HepG2 (cell line): ENCODE measurements around the gene PRKCZ. TPM values are rescaled to one million over a fixed set of nuclear protein-coding genes. Genes with fewer than 3 reads are reported as not detected.
A peak's percentile ranks its signal among the peaks of the same experiment; 100 is the strongest.

Experiments
- ATAC-seq: fragments of 200-7000 bp; cut with Tn5 transposase; 3 replicates; pipeline ENCODE4 v1.9.1; 2020; ENCODE audit warnings: mild to moderate bottlenecking, moderate library complexity
- BruUV-seq: library from RNA; stranded (reverse); fragments of 400-500 nt; replicated peaks from 2 replicates; lab custom pipeline; 2021; lab: Mats Ljungman, UMichigan
- CTCF ChIA-PET: fragments of 300-600 bp; formaldehyde crosslinking; extraction: SDS; loops from one replicate; lab custom pipeline; 2021; ENCODE audit warnings: low total read pairs, inconsistent platforms, low intra/inter-chr PET ratio; lab: Yijun Ruan, JAX
- POLR2A ChIA-PET: fragments of 350-600 bp; sonication (Branson Sonifier 250); formaldehyde crosslinking; loops from one replicate; lab custom pipeline; 2020; ENCODE audit warnings: antibody characterized with exemption, inconsistent platforms; lab: Yijun Ruan, JAX
- DNase-seq: peaks from one replicate; pipeline ENCODE4 v3.0.0-alpha.2; 2015; ENCODE audit warnings: low spot score
- FAIRE-seq: peaks from 3 replicates; lab custom pipeline; 2011; peaks lifted over from hg19 to GRCh38; lab: Jason Lieb, UNC
- H2AFZ ChIP-seq: one replicate; pipeline ENCODE4 v1.6.1; 2011; ENCODE audit warnings: low read length, inconsistent platforms
- H3K27ac ChIP-seq: fragments of 300-600 bp; 3 replicates; pipeline ENCODE4 v1.8.0; 2011; ENCODE audit warnings: mixed run types, mild to moderate bottlenecking, mixed read lengths, low read length, inconsistent platforms; ENCODE audit not compliant: insufficient read depth; ENCODE audit errors: extremely low read length
- H3K27me3 ChIP-seq, 2 experiments: fragments of 200-600 bp in 1 of 2; 2 replicates in 1 of 2; 3 replicates in 1 of 2; pipeline versions ENCODE4 v1.6.0 to v1.8.0; 2011; ENCODE audit warnings: low read length in 2 of 2, mild to moderate bottlenecking in 2 of 2, moderate library complexity in 2 of 2, inconsistent platforms in 1 of 2; ENCODE audit not compliant: insufficient read depth in 2 of 2, control insufficient read depth in 1 of 2
- H3K36me3 ChIP-seq, 2 experiments: fragments of 200-600 bp in 1 of 2; replicated peaks in 1 of 2; 2 replicates in 1 of 2; 3 replicates in 1 of 2; pipeline versions ENCODE4 v1.5.1 to v1.8.0; 2011; ENCODE audit warnings: low read length in 2 of 2, inconsistent platforms in 1 of 2; ENCODE audit not compliant: insufficient read depth in 2 of 2, control insufficient read depth in 1 of 2
- H3K4me1 ChIP-seq: 2 replicates; pipeline ENCODE4 v1.5.1; 2012; ENCODE audit warnings: low read length, inconsistent platforms; ENCODE audit not compliant: insufficient read depth
- H3K4me2 ChIP-seq: 2 replicates; pipeline ENCODE4 v1.6.0; 2011; ENCODE audit warnings: low read depth, low read length, inconsistent platforms
- H3K4me3 ChIP-seq, 3 experiments: fragments of 200-600 bp in 1 of 3; sonication (generic), shearing (Covaris generic) in 1 of 3; replicated peaks in 1 of 3; 2 replicates each; pipeline ENCODE4 v1.5.1; 2011 to 2016; ENCODE audit warnings: low read length in 3 of 3, inconsistent platforms in 2 of 3, low read depth in 2 of 3, mild to moderate bottlenecking in 2 of 3, control low read depth in 1 of 3, mixed read lengths in 1 of 3; ENCODE audit not compliant: insufficient read depth in 1 of 3
- H3K79me2 ChIP-seq: one replicate; pipeline ENCODE4 v1.6.1; 2011; ENCODE audit warnings: low read length, inconsistent platforms; ENCODE audit not compliant: insufficient read depth
- H3K9ac ChIP-seq: 2 replicates; pipeline ENCODE4 v1.6.0; 2011; ENCODE audit warnings: mild to moderate bottlenecking, low read depth, low read length, inconsistent platforms; ENCODE audit not compliant: insufficient read depth
- H3K9me3 ChIP-seq: 2 replicates; pipeline ENCODE4 v1.5.1; 2012; ENCODE audit warnings: mild to moderate bottlenecking, low read length
- H4K20me1 ChIP-seq: 2 replicates; pipeline ENCODE4 v1.6.0; 2011; ENCODE audit warnings: inconsistent platforms, mild to moderate bottlenecking, low read length, moderate library complexity; ENCODE audit not compliant: insufficient read depth
- CTCF ChIP-seq: sonication (generic); formaldehyde crosslinking; IDR thresholded peaks from 2 replicates; pipeline ENCODE4 v1.5.0; 2020; ENCODE audit warnings: mild to moderate bottlenecking, missing genetic modification reagents, moderate library complexity
- FIP1L1 ChIP-seq: fragments of 200-400 bp; formaldehyde crosslinking; IDR thresholded peaks from 2 replicates; pipeline ENCODE4 v1.6.1; 2018; ENCODE audit warnings: low read depth, mild to moderate bottlenecking, low read length, moderate library complexity, borderline replicate concordance; ENCODE audit not compliant: insufficient read depth
- NR1H2 ChIP-seq: sonication (generic); formaldehyde crosslinking; IDR thresholded peaks from 2 replicates; pipeline ENCODE4 v1.8.1; 2022; ENCODE audit warnings: low read depth, missing genetic modification reagents, borderline replicate concordance
- PRPF4 ChIP-seq: fragments of 200-400 bp; formaldehyde crosslinking; IDR thresholded peaks from 2 replicates; pipeline ENCODE4 v1.6.1; 2016; ENCODE audit warnings: low read length, low read depth; ENCODE audit not compliant: poor library complexity, severe bottlenecking
- RAD21 ChIP-seq: fragments of 450-650 bp; formaldehyde crosslinking; IDR thresholded peaks from 2 replicates; pipeline ENCODE4 v1.5.0; 2020; ENCODE audit warnings: mild to moderate bottlenecking
- RFX1 ChIP-seq: fragments of 450-650 bp; IDR thresholded peaks from 2 replicates; pipeline ENCODE4 v1.6.1; 2017
- SMC3 ChIP-seq: IDR thresholded peaks from 2 replicates; pipeline ENCODE4 v1.6.1; 2011; ENCODE audit warnings: low read length, improper control_type of control experiment
- SP140L ChIP-seq: sonication (generic); formaldehyde crosslinking; IDR thresholded peaks from 2 replicates; pipeline ENCODE4 v1.4.0; 2020; ENCODE audit warnings: missing genetic modification reagents, borderline replicate concordance
- STAG1 ChIP-seq: sonication (generic); formaldehyde crosslinking; IDR thresholded peaks from 2 replicates; pipeline ENCODE4 v1.4.0; 2020; ENCODE audit warnings: missing genetic modification reagents
- ZBTB33 ChIP-seq: sonication (generic); formaldehyde crosslinking; IDR thresholded peaks from 2 replicates; pipeline ENCODE4 v1.4.0; 2020; ENCODE audit warnings: missing genetic modification reagents
- ZBTB38 ChIP-seq: sonication (generic); formaldehyde crosslinking; IDR thresholded peaks from 2 replicates; pipeline ENCODE4 v1.5.1; 2020; ENCODE audit warnings: mild to moderate bottlenecking, missing genetic modification reagents
- ZNF687 ChIP-seq: sonication (generic); formaldehyde crosslinking; IDR thresholded peaks from 2 replicates; pipeline ENCODE4 v1.5.1; 2020; ENCODE audit warnings: mild to moderate bottlenecking, missing genetic modification reagents, moderate library complexity
- WGBS: methylation state at CpG from one replicate; pipeline ENCODE4 v1.1.6; 2017; ENCODE audit warnings: low lambda C conversion rate; 5-methylcytosine and 5-hydroxymethylcytosine counted together
- in situ Hi-C: cut with HindIII; loops from 2 replicates; pipeline ENCODE4 v1.10.0; 2017; ENCODE audit warnings: low pct_unique_long_range_greater_than_20kb; ENCODE audit not compliant: extremely low pct_ligation_motif_present
- intact Hi-C: fragments of 100-400 bp; cut with micrococcal nuclease; formaldehyde crosslinking; loops from one replicate; pipeline ENCODE4 v1.10.0; 2022; ENCODE audit not compliant: unreplicated experiment
- polyA plus RNA-seq, 8 experiments: library from polyadenylated mRNA; depleted of rRNA in 3 of 8; stranded (reverse) in 7 of 8; unstranded in 1 of 8; fragments of >200 nt; fragmentation: Illumina TruSeq in 4 of 8; extraction: Trizol in 4 of 8; gene quantifications; 2 replicates each; pipeline versions ENCODE4 v1.2.1 to v1.2.3, GENCODE V29; 2011 to 2016; ENCODE audit warnings: low read depth in 4 of 8, missing spikeins in 1 of 8, mixed read lengths in 1 of 8; ENCODE audit not compliant: insufficient read depth in 1 of 8
- total RNA-seq, 5 experiments: library from RNA; depleted of rRNA; stranded (reverse); fragments of >200 nt; fragmentation: Illumina TruSeq; extraction: Trizol; gene quantifications; 2 replicates each; pipeline ENCODE4 v1.2.3, GENCODE V29; 2016; ENCODE audit warnings: low read depth in 1 of 5

PRKCZ gene
- total and polyA plus RNA-seq, 2 of the 13 experiments (the other 11 are each of a cell fraction or from before 2014, with no cell fraction given) = 34.7 to 85.2 TPM

- intact Hi-C loops = loop anchor here (1.0 kb wide), 1 partner anchor 42 kb away; no protein-coding TSS in a partner anchor
- POLR2A ChIA-PET = no interaction called here
Measured at GRCh38 chr1:2132222-2133038, 82.2 kb downstream of the PRKCZ start.

More at GRCh38 chr1:2132222-2133038, 82.2 kb downstream of the PRKCZ start:
- no TSS peak for BruUV-seq
- Histone ChIP-seq H3K4me3 (no peak overlapping the region), H3K4me1 (peaks cover 54% of the 10 kb centered on the region), H3K27me3 (no peaks in the 10 kb centered on the region), H2AFZ (no peak overlapping the region), H4K20me1 (no peaks in the 10 kb centered on the region), H3K27ac (peak overlapping the region; percentile 19), H3K36me3 (peaks cover 0 to 9% of the 10 kb centered on the region in 2 experiments; a peak in 2 of 5 replicates), H3K4me2 (no peak overlapping the region), H3K9ac (no peak overlapping the region), H3K79me2 (peaks cover 15% of the 10 kb centered on the region), H3K9me3 (no peaks in the 10 kb centered on the region)
- WGBS = 89% methylated on average over 28 of the region's 40 CpGs
- no peak for FAIRE-seq
- DNase-seq = peak; percentile 26
- TF ChIP-seq PRPF4 = peak; percentile 51
- no peak for TF ChIP-seq FIP1L1
- TF ChIP-seq ZNF687 (CRISPR knock-in tag) = peak; percentile 38
- peak; percentile 70 for TF ChIP-seq CTCF (CRISPR knock-in tag)
- TF ChIP-seq ZBTB33 (CRISPR knock-in tag) = peak; percentile 8; the same call in 1 of the 2 replicates
- TF ChIP-seq STAG1 (CRISPR knock-in tag) = peak; percentile 51
- TF ChIP-seq NR1H2 = no peak
- 0 out of 2 replicates have a peak, but pooled peaks have one; percentile 8 for TF ChIP-seq SMC3
- TF ChIP-seq RFX1 = no peak
- no peak for TF ChIP-seq SP140L (CRISPR knock-in tag)
- TF ChIP-seq RAD21 (CRISPR knock-in tag) = peak; percentile 64
- peak; percentile 80; the same call in 1 of the 2 replicates for TF ChIP-seq ZBTB38 (CRISPR knock-in tag)
- 0 out of 3 replicates have a peak, but pooled peaks have one; percentile 12 for ATAC-seq
- CTCF ChIA-PET = no interaction called here
- in situ Hi-C loops = no loop called here
